ENCODE measurements around the gene RFTN1.
A peak's percentile ranks its signal among the peaks of the same experiment; 100 is the strongest.

Gene RFTN1

DNA sequence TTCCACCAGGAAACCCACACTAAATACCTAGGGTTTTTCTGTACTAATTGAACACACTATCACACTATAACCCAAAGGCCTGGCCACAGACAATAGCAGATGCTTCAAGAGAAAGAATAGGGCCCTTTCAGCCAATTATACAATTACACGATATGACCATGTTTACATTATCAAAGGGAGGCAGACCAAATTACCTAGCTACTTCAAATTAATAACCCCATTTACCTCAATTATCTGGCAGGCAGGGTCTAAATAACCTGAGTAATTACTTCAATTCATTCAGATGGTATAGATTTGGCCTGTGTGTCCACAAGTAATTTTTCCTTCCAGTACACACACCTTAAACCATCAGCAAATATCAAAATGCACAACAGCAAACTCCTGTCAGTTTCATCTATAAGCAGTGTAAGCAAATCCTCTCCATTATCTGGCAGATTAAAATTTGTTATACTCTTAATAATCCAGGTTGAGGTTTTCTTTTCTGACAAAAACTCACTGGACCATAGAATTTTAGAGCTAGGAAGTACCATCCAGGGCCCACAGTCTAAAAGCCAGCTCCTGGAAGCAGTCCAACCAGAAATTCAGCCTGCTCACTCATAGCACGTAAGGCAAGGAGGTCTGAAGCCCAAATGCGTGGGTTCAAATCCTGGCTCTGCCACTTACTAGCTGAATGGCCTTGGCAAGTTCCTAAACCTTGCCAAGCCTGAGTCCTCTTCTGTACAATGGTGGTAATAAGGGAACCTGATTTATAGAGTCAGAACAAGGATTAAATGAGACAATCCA lies 51.8 kb downstream of the RFTN1 start:
- no peak for DNase-seq (ENCODE audit: low read depth)
- no peak overlapping the region for H3K4me3 ChIP-seq (ENCODE audit: control insufficient read depth, low read depth, low read length)
- TF ChIP-seq, protein P1, sequence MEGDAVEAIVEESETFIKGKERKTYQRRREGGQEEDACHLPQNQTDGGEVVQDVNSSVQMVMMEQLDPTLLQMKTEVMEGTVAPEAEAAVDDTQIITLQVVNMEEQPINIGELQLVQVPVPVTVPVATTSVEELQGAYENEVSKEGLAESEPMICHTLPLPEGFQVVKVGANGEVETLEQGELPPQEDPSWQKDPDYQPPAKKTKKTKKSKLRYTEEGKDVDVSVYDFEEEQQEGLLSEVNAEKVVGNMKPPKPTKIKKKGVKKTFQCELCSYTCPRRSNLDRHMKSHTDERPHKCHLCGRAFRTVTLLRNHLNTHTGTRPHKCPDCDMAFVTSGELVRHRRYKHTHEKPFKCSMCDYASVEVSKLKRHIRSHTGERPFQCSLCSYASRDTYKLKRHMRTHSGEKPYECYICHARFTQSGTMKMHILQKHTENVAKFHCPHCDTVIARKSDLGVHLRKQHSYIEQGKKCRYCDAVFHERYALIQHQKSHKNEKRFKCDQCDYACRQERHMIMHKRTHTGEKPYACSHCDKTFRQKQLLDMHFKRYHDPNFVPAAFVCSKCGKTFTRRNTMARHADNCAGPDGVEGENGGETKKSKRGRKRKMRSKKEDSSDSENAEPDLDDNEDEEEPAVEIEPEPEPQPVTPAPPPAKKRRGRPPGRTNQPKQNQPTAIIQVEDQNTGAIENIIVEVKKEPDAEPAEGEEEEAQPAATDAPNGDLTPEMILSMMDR (IDR thresholded peaks at IDR 0.05; ENCODE audit: control insufficient read depth, insufficient read depth, low read depth, low read length, missing control alignments): no peak

DNA sequence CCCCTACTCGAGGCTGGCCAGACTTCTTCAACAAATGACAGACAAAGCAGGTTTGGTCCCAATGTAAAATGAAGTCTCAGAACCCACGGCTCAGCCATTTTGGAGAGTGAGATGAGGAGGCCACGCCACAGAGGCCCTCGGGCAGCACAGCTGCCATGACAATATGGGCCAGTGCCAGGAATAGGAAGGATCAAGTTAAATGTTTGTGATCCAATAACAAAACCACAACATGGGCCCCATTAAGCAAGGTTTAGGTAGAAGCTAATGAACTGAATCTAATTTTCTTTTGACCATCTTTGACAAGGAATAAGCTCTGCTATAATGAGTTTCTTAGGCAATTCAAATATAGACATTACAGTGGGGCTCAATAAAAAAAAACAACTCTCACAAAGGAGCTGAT lies 52.6 kb downstream of the RFTN1 start:
- TF ChIP-seq, protein P1 (IDR thresholded peaks at IDR 0.05; ENCODE audit: control insufficient read depth, insufficient read depth, low read depth, low read length, missing control alignments): no peak
- H3K4me3 ChIP-seq (ENCODE audit: control insufficient read depth, low read depth, low read length): no peak overlapping the region
- DNase-seq (ENCODE audit: low read depth): no peak

- no peak overlapping the region for H3K4me3 ChIP-seq (ENCODE audit: control insufficient read depth, low read depth, low read length)
- no peak for DNase-seq (ENCODE audit: low read depth)
- TF ChIP-seq, protein P1 (IDR thresholded peaks at IDR 0.05; ENCODE audit: control insufficient read depth, insufficient read depth, low read depth, low read length, missing control alignments): no peak
These were observed 53.2 kb downstream of the RFTN1 start for GRCh38 chr3:16460273-16460672.

GRCh38 chr3:16456784-16457415 lies 56.6 kb downstream of the RFTN1 start:
- H3K4me3 ChIP-seq (ENCODE audit: control insufficient read depth, low read depth, low read length): no peak overlapping the region
- TF ChIP-seq, protein P1 (IDR thresholded peaks at IDR 0.05; ENCODE audit: control insufficient read depth, insufficient read depth, low read depth, low read length, missing control alignments): no peak
- DNase-seq (ENCODE audit: low read depth): peak; percentile 93

DNA sequence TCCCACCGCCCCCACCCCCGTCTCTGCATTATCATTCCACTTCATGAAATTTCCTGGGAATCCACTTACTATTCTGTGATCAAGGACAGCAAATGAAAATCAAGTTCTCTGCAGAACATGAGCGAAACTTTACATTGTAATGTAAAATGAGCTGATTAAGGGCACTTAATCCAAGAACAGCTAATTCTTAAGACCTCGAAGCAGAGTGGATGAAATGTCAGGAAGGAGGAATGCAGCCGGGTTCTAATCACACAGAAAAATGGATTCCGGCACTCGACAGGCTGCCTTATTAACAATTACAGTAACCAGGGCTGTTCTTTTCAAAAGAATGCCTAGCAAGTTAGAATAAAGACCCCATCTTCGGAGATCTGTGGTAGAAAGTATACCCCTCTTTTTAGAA lies 57.5 kb downstream of the RFTN1 start:
- DNase-seq (ENCODE audit: low read depth): no peak
- TF ChIP-seq, protein P1 (IDR thresholded peaks at IDR 0.05; ENCODE audit: control insufficient read depth, insufficient read depth, low read depth, low read length, missing control alignments): no peak
- H3K4me3 ChIP-seq (ENCODE audit: control insufficient read depth, low read depth, low read length): no peak overlapping the region

DNA sequence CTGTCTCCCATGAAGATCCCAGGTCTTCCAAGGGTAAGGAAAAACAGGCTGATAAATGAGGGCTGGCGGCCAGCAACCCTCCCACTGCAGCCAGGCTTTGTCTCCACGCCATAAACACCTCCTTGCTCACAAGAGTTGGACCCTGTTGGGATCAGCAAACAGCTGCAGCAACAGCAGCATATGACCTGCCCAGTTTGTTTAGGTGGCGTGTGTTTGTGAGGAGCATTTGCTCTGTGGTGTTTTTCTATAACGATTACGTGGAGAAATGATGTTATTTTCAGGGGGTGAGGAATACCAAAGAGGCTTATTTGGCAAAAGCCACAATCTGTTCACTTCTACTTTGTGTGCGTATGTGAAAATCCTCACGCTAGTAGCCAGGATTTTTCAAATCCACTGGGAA lies 58.5 kb downstream of the RFTN1 start:
- TF ChIP-seq, protein P1 (IDR thresholded peaks at IDR 0.05; ENCODE audit: control insufficient read depth, insufficient read depth, low read depth, low read length, missing control alignments): no peak
- no peak for DNase-seq (ENCODE audit: low read depth)
- no peak overlapping the region for H3K4me3 ChIP-seq (ENCODE audit: control insufficient read depth, low read depth, low read length)

All from AG09309 (cell line).